HL-60/S4 (cell line): ENCODE results near the gene TBC1D22A.
"Not testable (repeated sequence)": the region's sequence is repeated elsewhere in the genome, so short reads cannot be mapped to it uniquely, and the experiment has no call there.

Source experiments
- in situ Hi-C: fragments of 300-500 bp; cut with MboI; formaldehyde crosslinking; loops from 2 replicates; pipeline ENCODE4 v1.14.3; 2022; ENCODE audit warnings: low sequenced_read_pairs

Gene TBC1D22A, protein sequence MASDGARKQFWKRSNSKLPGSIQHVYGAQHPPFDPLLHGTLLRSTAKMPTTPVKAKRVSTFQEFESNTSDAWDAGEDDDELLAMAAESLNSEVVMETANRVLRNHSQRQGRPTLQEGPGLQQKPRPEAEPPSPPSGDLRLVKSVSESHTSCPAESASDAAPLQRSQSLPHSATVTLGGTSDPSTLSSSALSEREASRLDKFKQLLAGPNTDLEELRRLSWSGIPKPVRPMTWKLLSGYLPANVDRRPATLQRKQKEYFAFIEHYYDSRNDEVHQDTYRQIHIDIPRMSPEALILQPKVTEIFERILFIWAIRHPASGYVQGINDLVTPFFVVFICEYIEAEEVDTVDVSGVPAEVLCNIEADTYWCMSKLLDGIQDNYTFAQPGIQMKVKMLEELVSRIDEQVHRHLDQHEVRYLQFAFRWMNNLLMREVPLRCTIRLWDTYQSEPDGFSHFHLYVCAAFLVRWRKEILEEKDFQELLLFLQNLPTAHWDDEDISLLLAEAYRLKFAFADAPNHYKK

GRCh38 chr22:46762238-46763050 lies at the start of gene TBC1D22A:
TBC1D22A (plus strand) TSS chr22:46762650; CDS start chr22:46762787, 137 bp downstream.
- in situ Hi-C loops = no loop called here

- in situ Hi-C loops = no loop called here
These were observed 47.9 kb upstream of the TBC1D22A start for GRCh38 chr22:46714550-46714949.

DNA sequence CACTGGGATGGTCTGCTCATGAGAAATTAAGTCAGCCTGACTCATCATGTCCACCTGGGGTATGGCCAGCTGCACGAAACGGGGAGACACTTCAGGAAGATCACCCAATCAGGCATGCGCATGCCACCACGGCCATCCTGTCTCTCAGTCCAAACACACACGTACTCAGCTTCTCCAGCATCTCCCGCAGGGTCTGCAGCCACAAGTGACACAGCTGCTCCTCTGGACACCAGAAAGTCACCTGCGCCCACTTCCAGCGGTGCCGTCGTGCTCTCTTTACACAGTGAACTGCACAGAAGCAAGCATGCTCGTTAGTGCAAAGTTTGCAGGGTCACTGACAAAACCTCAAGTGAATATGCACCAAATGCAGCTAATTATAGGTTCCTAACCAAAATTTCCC lies 42.5 kb upstream of the TBC1D22A start:
- in situ Hi-C loops = no loop called here

GRCh38 chr22:46721501-46722085 lies 40.9 kb upstream of the TBC1D22A start:
- in situ Hi-C loops = no loop called here

DNA sequence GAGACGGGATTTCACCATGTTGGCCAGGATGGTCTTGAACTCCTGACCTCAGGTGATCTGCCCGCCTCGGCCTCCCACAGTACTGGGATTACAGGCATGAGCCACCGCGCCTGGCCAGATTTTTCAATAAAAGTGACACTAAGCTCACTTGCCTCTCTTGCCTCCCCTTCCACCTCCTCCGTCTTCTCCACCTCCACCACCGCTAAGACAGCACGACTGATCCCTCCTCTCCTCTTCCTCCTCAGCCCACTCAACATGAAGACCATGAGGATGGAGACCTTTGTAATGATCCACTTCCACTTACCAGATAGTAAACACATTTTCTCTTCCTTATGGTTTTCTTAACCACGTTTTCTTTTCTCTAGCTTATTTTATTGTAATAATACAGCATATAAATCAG lies 38.6 kb upstream of the TBC1D22A start:
- in situ Hi-C loops = no loop called here

GRCh38 chr22:46725096-46725495 lies 37.4 kb upstream of the TBC1D22A start:
- in situ Hi-C loops = no loop called here

DNA sequence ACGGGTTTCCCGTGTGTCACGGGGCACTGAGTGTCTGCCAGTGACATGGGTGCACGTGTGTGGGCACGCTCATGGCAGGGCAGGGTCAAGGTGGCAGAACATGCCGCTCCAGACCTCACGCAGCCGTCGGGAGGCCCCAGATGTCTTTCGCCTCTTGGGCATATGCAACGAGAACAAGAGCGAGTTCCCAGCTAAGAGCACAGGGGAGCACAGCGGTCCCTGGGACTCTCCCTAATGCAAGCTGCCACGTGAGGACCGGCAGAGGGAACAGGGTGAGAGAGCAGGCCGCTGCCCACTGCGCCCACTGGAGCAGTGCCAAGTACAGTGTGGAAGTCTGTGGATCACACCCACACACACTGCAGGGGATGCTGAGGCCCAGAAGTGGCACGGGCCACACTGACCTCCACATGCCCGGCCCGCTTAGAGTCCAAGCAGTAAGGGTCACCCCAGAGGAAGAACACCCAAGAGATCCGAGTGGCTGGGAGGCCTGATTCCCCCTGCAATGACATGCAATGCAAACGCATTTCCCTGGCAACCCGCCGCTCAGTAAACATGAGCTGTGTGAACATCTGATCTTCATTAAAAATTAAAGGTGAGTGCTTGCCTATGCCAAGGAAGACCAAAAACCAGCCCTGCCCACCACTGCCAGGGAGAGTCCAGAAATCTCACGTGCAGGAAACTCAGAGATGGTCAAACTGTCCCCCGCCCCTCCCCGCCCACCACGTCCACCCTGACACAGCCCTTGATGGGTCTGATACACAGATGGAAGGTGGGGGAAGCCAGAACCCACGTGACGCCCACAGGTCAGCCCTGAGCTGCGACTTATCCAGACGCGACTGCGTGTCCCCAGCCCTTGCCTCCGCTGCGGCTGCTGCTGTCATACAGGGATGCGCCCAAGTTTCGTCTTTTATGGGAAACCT lies 36.1 kb upstream of the TBC1D22A start:
- in situ Hi-C loops = no loop called here

GRCh38 chr22:46726986-46727317 lies 35.5 kb upstream of the TBC1D22A start:
- in situ Hi-C loops = no loop called here

DNA sequence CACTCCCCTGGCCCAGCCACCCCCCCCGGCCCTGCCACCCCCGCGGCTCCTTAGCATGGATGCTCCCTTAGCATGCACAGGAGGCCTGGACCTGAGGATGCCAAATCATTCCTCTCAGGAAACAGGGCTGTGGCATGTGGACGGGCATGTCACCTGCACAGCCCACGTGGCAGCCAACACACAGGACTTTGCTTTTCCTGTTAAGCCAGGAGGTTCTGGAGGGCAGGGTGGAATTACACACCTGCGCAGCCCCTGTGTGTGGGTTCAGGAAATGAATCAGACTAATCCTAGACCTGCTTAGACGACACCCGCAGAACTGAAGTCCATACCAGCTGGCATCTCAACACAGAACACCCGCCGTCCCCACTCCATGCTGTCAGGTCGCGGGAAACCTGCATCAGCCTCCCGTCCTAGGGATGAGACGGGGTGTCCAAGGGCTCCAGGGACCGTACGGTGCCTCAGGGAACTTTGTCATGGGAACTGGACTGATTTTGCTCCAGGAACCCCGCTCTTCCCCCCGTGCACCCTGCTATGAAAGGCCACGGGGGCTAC lies 34.6 kb upstream of the TBC1D22A start:
- in situ Hi-C loops = no loop called here

- in situ Hi-C loops = no loop called here
These were observed 34.0 kb upstream of the TBC1D22A start for GRCh38 chr22:46728470-46728869.

DNA sequence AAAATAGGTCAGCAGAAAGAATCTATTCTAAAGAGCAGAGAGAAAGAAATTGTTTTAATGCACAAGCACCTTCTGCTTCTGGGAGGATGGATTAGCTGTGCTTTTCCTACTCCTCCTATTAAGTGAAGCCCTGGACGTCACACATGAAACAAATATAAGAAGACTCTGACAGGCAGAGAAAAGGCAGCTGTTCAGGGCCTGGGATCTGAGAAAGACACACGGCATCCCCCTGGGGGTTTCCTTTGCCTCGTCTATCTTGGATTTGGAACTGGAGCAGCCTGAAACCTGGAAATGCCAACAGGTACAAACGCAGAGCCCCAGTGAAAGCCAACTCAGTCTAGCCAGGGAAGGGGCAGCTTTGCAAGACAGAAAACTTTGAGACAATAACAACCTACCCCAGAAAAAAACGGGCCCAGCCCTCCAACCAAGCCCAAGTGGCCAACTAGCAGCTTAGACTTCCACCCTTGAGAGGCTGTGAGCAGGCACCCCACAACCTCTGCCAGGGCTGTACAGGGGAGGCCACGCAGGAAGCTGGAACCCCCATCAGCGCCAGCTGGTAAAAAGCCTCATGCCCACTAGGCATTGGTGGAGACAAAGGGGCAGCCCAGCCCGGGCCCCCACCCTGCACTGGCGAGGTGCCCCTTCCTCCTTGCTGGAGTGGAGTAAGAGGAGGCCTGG lies 31.7 kb upstream of the TBC1D22A start:
- in situ Hi-C loops = no loop called here

DNA sequence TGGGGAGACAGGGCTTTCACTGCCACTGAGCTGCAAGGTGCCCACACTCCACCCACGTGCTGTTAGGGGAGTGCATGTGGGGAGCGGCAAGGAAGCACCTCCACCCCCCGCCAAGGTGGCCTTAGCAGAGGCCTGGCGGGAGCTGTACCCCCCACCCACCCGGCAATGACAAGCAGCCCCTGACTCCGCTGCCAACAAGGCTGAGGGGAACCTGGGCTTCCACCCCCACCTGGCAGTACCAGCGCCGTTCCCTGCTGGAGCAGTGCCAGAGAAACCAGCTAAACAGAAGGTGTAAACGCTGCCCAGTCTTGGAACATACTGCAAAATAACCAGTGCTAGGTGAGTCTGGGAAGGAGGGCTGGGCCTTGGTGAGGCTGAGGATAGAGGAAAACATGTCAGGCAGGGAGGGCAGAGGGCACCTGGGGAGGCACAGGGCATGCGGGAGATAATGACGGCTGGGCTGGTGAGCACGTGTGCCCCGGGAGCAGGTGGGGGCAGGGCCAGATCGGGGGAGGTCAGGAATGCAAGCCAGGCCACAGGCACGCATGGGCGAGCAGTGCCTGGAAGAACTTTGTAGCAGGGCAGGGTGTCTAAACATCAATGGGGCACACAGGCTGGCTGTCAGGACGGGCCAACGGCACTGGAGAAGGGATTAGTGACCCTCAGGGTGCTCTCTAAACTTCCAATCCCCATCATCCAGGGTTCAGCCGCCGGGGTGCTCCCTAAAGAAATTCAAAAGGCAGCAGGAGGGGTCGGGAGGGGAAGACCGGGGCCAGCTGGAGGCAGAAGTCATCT lies 31.0 kb upstream of the TBC1D22A start:
- in situ Hi-C loops = no loop called here

GRCh38 chr22:46732041-46732379 lies 30.4 kb upstream of the TBC1D22A start:
- in situ Hi-C loops = no loop called here

DNA sequence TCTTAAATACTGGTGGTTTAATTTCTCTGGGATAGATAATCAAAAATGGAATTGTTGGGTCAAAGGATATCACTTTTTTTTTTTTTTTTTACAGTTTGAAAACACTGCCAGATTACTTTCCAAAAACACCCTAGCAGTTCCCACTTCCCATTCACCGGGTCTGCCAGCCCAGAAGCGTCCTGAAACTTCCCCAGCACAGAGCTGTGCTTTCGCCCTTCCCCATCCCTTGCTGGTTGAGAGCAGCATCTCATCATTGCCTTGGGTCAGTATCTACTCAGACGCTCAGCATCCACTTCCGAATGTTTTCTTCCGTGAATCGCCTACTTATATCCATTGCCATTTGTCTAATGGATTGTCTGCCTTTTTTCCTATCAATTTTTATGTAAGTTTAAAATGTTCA lies 29.9 kb upstream of the TBC1D22A start:
- in situ Hi-C loops = no loop called here

GRCh38 chr22:46734213-46734722 lies 28.2 kb upstream of the TBC1D22A start:
- in situ Hi-C loops = not testable (repeated sequence)

DNA sequence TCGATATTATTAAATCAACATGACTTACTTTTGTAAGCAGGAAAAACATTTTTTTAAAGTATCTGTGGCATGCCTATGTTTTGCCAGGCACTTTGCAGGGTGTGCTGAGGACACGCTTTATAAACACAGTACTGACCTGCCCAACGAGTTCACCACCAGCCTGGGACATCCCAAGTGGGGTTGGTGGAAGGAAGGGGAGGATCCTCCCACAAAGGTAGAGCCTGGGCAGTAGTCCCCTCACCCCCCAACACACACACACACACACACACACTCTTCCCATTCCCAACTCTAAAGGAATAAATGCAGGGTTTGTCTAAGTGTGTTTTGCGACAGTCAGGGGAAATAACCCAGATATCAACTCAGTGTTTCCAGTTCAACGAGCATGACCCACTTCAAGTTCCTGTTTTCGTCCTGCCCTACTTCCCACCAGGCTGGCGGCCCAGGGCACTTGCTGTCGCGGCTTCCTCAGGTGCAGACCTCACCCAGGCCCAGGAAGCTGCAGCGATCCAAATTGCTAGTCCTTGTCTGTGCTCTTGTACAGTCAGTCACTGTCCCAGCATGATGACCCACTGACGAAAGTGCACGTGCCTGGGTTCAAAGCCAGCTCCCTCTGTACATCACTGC lies 27.5 kb upstream of the TBC1D22A start:
- in situ Hi-C loops = no loop called here

DNA sequence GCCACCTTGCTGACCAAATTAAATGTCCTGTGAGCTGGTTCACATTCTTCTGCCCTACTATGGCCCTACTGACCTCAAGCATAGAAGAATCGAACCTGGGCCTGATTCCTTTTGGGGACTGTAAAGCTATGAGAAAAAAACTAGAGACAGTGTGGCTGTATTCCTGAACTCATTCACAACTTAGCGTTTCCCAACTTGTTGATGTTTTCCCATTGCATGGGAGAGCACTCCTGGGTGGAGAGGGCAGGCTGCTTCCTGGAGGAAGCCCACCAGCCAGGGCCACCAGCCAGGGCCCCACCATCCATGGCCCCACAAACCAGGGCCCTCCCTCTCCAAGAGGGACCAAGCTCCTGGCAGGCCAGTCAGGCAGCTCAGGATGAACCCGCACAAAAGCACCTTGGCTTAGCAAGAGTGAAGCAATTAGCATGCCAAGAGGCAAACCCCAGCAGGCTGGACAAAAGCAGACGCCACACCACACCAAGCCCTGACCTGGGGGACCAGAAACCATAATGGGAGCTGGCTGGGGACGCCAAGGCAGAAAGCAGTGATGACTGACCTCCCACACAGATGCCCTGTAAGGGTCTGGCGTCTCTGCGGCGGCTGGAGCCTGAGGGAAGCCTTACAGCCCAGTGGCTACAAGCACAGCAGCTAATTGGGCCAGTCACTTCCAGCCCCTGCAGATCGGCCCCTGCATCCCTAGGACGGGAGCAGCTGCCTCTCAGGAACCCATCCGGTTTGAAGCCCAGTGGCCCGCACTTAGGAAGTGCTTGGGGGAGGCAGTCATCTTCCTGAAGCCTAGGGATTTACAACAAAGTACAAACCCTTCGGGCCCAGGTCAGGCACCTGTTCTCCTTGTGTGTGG lies 26.5 kb upstream of the TBC1D22A start:
- in situ Hi-C loops = no loop called here
